Skeletal muscle tissue (tissue), 4 donors: ENCODE measurements around the gene KLF3. TPM values are rescaled to one million over a fixed set of nuclear protein-coding genes. Genes with fewer than 3 reads are reported as not detected.

ENCODE experiments used
- H3K27ac ChIP-seq: one replicate; pipeline ENCODE4 v1.7.0; 2013; ENCODE audit warnings: mild to moderate bottlenecking, low read depth, low read length, inconsistent platforms
- H3K27me3 ChIP-seq, 3 donors: one replicate each; pipeline ENCODE4 v1.7.0; 2013; ENCODE audit warnings: low read length in 3 of 3; ENCODE audit not compliant: control insufficient read depth in 3 of 3, insufficient read depth in 3 of 3
- H3K36me3 ChIP-seq, 3 donors: one replicate each; pipeline ENCODE4 v1.7.0; 2013; ENCODE audit warnings: low read length in 3 of 3; ENCODE audit not compliant: control insufficient read depth in 3 of 3, insufficient read depth in 3 of 3
- H3K4me1 ChIP-seq, 3 donors: one replicate each; pipeline ENCODE4 v1.7.0; 2013; ENCODE audit warnings: low read length in 3 of 3, mild to moderate bottlenecking in 3 of 3; ENCODE audit not compliant: control insufficient read depth in 3 of 3, insufficient read depth in 3 of 3
- H3K4me3 ChIP-seq, 3 donors: one replicate each; pipeline ENCODE4 v1.7.0; 2013; ENCODE audit warnings: low read length in 3 of 3
- H3K9ac ChIP-seq, 3 donors: one replicate each; pipeline ENCODE4 v1.7.0; 2013; ENCODE audit warnings: low read length in 3 of 3, mild to moderate bottlenecking in 3 of 3, moderate library complexity in 2 of 3, low read depth in 1 of 3
- H3K9me3 ChIP-seq, 3 donors: one replicate each; pipeline ENCODE4 v1.7.0; 2013; ENCODE audit warnings: low read length in 3 of 3; ENCODE audit not compliant: control insufficient read depth in 3 of 3
- total RNA-seq: library from RNA; depleted of rRNA; stranded (reverse); fragments of >200 nt; gene quantifications from one replicate; pipeline ENCODE4 v1.2.3, GENCODE V29; 2014
- donor health status: Osteomylitis.

KLF3 gene
- total RNA-seq, 1 donor from 2014 or later = 20.9 TPM

DNA sequence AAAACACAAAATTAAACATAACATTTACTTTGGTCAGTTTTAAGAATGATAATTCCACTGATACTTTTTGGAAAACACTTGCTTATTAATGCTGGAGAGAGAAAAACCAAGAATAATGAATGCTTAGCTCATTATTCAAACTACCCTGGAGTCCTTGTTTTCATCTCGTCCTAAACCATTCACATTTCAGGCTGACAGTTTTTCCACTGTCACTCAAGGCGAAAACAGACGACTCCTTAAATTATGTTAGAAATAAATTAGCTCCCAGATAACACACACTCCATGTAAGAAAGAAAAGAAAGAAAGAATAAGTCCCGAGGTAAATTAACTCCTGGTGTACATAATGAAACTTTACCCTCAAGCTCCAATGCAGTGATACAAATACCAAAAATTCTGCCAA is 85.3 kb downstream of the KLF3 start:
- H3K4me1 ChIP-seq = peaks cover 0 to 6% (median 5%) of the 10 kb centered on the region in 3 donors
- peaks cover 0 to 2% (median 0%) of the 10 kb centered on the region in 3 donors for H3K9me3 ChIP-seq
- H3K9ac ChIP-seq = no peak overlapping the region
- H3K4me3 ChIP-seq = no peak overlapping the region
- H3K27me3 ChIP-seq = no peaks in the 10 kb centered on the region
- H3K36me3 ChIP-seq = no peaks in the 10 kb centered on the region
- no peak overlapping the region for H3K27ac ChIP-seq

Other genes starting within 250 kb of the KLF3 start
- gene TLR10, start 118.8 kb downstream of the KLF3 start, total RNA-seq = 0.52 TPM
- 6.3 TPM for gene TLR1, start 140.6 kb downstream of the KLF3 start, total RNA-seq
- gene TLR6, start 192.6 kb downstream of the KLF3 start, total RNA-seq = 1.0 TPM
- 57.4 TPM for gene FAM114A1, start 203.6 kb downstream of the KLF3 start, total RNA-seq